Neural cell (in vitro differentiated cells): Measurements from ENCODE around the gene FUBP3.

Experiments used
- CTCF ChIP-seq: fragments of 450-650 bp; IDR thresholded peaks from 2 replicates; pipeline ENCODE4 v1.5.1; 2014; ENCODE audit warnings: antibody characterized with exemption, mild to moderate bottlenecking, moderate library complexity; ENCODE audit not compliant: poor library complexity, severe bottlenecking
- EP300 ChIP-seq: fragments of 450-650 bp; conservative IDR thresholded peaks from 2 replicates; pipeline ENCODE4 v1.6.1; 2014; ENCODE audit warnings: antibody characterized with exemption, mild to moderate bottlenecking, moderate library complexity; ENCODE audit not compliant: poor library complexity, severe bottlenecking
- EZH2 ChIP-seq: fragments of 200-600, 300-800 bp; shearing (Covaris generic), sonication (generic); IDR thresholded peaks from 2 replicates; pipeline ENCODE4 v1.6.1; 2014; ENCODE audit warnings: antibody characterized with exemption, low read length, borderline replicate concordance, mild to moderate bottlenecking; ENCODE audit not compliant: insufficient read depth, poor library complexity, severe bottlenecking
- MXI1 ChIP-seq: fragments of 450-650 bp; conservative IDR thresholded peaks from 2 replicates; pipeline ENCODE4 v1.6.1; 2014; ENCODE audit warnings: antibody characterized with exemption, mild to moderate bottlenecking; ENCODE audit not compliant: poor library complexity, severe bottlenecking
- POLR2AphosphoS5 ChIP-seq: IDR thresholded peaks from 2 replicates; pipeline ENCODE4 v1.6.1; 2012
- RAD21 ChIP-seq: fragments of 450-650 bp; conservative IDR thresholded peaks from 2 replicates; pipeline ENCODE4 v1.6.1; 2014; ENCODE audit warnings: antibody characterized with exemption, mild to moderate bottlenecking, moderate library complexity
- SMC3 ChIP-seq: fragments of 450-650 bp; conservative IDR thresholded peaks from 2 replicates; pipeline ENCODE4 v1.6.1; 2014; ENCODE audit warnings: antibody characterized with exemption, mild to moderate bottlenecking, moderate library complexity; ENCODE audit not compliant: poor library complexity
- TAF1 ChIP-seq: IDR thresholded peaks from 2 replicates; pipeline ENCODE4 v1.6.1; 2012; ENCODE audit warnings: low read depth

DNA sequence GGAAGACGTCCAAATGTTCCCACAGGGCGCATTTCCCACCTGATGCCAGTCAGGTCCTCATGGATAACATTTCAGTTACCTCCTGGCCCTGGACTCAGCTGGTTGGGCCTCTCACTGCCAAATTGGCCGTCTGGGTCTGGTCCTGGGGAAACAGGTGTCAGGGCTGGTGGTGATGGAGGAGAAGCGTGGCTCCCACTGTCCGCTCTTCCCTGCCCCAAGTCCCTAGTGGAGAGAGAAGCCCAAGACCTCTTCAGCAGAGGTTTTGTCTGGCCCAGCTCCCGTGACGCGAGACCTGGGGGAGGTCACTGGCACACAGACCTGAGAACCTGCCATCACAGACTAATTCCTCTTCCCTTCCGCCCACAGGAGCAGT, 57.3 kb downstream of the FUBP3 start:
- TF ChIP-seq SMC3 (no peak), CTCF (no peak), RAD21 (no peak), TAF1 (no peak), MXI1 (no peak), POLR2AphosphoS5 (no peak), EZH2 (no peak), EP300 (no peak)
